Cardiac septum (tissue), 1 donor: ENCODE data around the gene CDKL4. TPM values are rescaled to one million over a fixed set of nuclear protein-coding genes. Genes with fewer than 3 reads are reported as not detected.
"Not testable (repeated sequence)": the region's sequence is repeated elsewhere in the genome, so short reads cannot be mapped to it uniquely, and the experiment has no call there.

Source experiments
- DNase-seq: peaks from one replicate; pipeline ENCODE4 v3.0.0-alpha.2; 2020; ENCODE audit warnings: low spot score
- intact Hi-C: fragments of 100-400 bp; cut with DNase I; formaldehyde crosslinking; loops from one replicate; pipeline ENCODE4 v1.14.0; 2022
- total RNA-seq: library from RNA; stranded (reverse); fragmentation: NEBNext Ultra II Directional; extraction: Animal tissue kit (Norgen Biotek cat#: 25700); gene quantifications from one replicate; pipeline ENCODE4 v1.2.1, GENCODE V29; 2021
- donor health status: DM: no; HTN: no; CAD: no.

CDKL4 gene
- total RNA-seq, 1 donor from 2014 or later, result 0.35 TPM

DNA sequence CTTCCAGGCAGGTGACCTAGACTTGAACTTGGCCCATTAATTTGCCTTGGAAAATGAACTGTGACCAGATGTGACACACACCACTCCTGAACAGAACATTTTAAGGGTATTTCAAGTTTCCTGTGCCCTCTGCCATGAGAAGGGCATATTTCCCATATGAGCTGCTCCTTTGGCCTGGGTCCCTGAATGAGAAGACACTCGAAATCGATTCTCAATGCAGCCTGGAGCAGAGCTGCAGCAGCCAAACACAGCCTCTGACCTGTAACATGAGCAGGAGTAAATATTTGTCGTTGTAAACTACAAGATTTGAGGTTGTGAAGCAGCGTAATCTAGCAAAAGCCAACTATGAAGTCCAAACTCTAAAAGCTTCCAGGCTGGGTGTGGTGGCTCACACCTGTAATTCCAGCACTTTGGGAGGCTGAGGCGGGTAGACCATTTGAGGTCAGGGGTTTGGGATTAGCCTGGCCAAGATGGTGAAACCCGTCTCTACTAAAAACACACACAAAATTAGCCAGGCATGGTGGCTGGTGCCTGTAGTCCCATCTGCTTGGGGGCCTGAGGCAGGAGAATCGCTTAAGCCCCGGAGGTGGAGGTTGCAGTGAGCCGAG, 92.8 kb downstream of the CDKL4 start:
- intact Hi-C loops, result no loop called here
- DNase-seq, result no peak

DNA sequence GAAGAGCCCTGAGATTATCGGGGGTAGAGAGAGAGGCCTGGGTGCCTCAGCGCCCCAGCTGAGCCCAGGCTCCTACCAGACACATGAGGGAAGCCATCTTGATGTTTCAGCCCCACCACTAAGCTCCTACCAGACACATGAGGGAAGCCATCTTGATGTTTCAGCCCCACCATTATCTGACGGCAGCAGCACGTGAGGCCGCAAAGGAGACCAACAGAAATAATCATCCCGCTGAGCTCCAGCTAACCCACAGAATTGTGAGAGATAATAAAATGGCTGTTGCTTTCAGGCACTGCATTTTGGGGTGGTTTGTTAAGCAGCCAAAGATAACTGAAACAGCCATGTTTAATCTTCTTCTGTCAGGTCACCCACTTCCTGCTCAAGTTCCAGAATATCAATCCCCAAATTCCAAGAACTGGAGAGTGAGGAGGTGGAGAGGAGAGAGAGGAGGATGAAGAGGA, 93.6 kb downstream of the CDKL4 start:
- intact Hi-C loops, result no loop called here
- DNase-seq, result no peak

GRCh38 chr2:39146630-39147029, 97.1 kb downstream of the CDKL4 start:
- intact Hi-C loops, result no loop called here

DNA sequence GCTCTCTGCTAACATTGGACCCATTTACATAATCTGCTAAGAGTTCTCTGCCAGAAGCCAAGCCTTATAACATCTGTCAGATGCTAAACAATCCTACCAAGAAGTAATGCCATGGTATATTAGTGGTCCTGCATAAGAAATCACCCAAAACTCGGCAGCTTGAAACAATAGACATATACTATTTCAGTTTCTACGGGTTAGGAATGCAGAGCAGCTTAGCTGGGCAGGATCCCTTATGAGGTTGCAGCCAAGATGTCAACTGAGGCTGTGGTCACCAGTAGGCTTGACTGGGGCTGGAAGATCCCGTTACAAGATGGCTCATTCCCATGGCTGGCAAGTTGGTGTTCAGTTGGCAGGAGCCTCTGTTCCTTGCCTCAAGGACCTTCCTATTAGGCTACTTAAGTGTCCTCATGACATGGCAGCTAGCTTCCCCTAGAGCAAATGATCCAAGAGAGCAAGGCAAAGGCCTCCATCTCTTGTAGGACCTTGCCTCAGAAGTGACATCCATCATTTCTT, 97.8 kb downstream of the CDKL4 start:
- intact Hi-C loops, result no loop called here
- no peak for DNase-seq

More at GRCh38 chr2:39146630-39147029, 97.1 kb downstream of the CDKL4 start:
- DNase-seq, result no peak

DNA sequence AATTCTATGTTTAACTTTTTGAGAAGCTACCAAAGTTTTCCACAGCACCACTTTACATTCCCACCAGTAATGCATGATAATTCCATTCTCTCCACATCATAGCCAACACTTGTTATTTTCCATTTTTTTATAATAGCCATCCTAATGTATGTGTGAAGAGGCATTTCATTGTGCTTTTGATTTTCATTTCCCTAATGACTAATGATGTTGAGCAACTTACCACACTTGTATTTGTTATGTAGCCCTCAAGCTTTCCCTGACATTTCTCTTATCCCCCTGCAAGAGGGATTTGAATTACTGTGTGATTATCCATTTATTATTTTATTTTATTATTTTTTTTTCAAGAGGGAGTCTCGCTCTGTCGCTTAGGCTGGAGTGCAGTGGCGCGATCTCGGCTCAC, 99.4 kb downstream of the CDKL4 start:
- intact Hi-C loops, result no loop called here
- DNase-seq, result no peak

DNA sequence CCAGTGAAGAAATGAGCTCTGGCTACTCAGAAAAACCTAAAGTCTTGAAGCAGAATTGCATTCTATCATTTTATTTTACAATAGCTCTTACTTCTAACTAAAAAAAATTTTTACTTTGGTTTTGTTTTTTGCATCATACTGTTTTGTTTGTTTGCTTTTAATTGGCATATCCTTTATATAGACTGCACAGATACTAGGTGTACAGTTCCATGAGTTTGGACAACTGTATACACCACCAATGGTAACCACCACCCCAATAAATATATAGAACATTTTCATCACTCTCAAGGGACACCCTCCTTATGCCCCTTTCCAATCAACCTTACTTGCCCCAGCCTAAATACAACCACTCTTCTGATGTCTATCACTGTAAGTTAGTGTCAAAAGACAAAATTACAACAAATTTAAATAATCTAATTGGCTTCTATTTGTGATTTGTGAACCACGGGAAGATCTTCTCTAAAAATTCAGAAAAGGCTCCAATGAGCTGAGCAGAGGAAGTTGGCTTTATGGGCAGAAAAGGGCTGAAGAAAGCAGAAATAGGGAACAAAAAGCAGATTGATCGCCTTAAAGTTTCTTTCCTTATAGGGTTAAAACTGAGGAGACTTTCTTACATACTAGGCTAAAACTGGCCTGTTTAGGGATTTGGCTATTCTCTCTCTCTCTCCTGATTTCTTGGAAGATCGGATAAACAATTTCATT, 100.7 kb downstream of the CDKL4 start:
- intact Hi-C loops, result no loop called here
- no peak for DNase-seq

GRCh38 chr2:39141334-39142271, 102.2 kb downstream of the CDKL4 start:
- intact Hi-C loops, result no loop called here
- DNase-seq, result no peak

DNA sequence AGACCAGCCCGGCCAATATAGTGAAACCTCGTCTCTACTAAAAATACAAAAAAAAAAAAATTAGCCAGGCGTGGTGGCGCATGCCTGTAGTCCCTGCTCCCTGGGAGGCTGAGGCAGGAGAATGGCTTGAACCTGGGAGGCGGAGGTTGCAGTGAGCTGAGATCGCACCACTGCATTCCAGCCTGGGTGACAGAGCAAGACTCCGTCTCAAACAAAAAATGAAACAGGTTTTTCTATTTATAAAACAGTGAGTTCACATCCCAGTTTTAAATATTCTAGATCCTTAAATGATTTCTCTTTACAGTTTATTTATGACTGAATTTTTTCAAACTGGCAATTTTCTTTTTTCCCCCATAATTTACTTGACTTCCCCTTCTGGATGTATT, 102.8 kb downstream of the CDKL4 start:
- intact Hi-C loops, DNase-seq: not testable (repeated sequence)

- DNase-seq, result no peak
- intact Hi-C loops, result no loop called here
Measured at GRCh38 chr2:39140322-39140847, 103.4 kb downstream of the CDKL4 start.

- intact Hi-C loops, result no loop called here
- DNase-seq, result no peak
Measured at GRCh38 chr2:39139511-39140237, 104.1 kb downstream of the CDKL4 start.

- no peak for DNase-seq
- intact Hi-C loops, result no loop called here
Measured at GRCh38 chr2:39138837-39139211, 104.9 kb downstream of the CDKL4 start.

DNA sequence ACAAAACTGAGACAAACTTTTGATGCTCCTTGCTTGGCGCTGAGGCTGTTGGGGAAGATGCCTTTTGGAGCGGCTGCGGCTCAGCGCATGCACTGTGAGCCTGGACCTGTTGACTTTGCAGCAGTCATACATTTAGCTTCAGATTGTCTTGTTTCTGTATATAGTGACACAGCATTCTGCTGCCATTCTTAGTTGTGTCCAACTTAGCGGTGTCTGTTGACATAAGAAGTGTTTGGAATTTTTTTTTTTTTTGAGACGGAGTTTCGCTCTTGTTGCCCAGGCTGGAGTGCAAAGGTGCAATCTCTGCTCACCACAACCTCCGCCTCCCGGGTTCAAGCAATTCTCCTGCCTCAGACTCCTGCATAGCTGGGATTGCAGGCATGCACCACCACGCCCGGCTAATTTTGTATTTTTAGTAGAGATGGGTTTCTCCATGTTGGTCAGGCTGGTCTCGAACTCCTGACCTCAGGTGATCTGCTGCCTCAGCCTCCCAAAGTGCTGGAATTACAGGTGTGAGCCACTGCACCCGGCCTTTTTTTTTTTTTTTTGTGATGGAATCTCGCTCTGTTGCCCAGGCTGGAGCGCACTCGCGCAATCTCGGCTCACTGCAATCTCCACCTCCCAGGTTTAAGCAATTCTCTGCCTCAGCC, 105.5 kb downstream of the CDKL4 start:
- DNase-seq, intact Hi-C loops: not testable (repeated sequence)

DNA sequence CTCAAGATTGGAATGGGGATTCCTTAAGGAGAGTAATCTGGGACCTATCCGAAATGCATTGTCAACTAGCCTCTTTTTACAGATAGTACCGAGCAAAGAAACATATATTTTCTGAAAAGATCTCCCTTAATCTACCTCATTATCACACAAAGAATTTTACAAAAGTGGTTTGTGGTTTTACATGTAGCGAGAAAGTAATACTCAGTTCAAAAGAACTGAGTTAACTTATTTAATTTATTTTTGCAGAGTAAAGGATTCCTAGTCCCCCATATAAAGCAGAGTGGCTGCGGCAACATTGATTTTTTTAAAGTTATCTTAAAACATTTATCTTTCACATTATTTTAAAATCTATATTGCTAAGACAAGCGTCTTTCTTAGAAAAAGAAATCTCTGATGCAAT, 107.0 kb downstream of the CDKL4 start:
- no peak for DNase-seq
- intact Hi-C loops, result no loop called here

- intact Hi-C loops, result no loop called here
- DNase-seq, result no peak
Measured at GRCh38 chr2:39135690-39136259, 108.0 kb downstream of the CDKL4 start.

- DNase-seq, result no peak
- intact Hi-C loops, result no loop called here
Measured at GRCh38 chr2:39133215-39133851, 110.4 kb downstream of the CDKL4 start.

DNA sequence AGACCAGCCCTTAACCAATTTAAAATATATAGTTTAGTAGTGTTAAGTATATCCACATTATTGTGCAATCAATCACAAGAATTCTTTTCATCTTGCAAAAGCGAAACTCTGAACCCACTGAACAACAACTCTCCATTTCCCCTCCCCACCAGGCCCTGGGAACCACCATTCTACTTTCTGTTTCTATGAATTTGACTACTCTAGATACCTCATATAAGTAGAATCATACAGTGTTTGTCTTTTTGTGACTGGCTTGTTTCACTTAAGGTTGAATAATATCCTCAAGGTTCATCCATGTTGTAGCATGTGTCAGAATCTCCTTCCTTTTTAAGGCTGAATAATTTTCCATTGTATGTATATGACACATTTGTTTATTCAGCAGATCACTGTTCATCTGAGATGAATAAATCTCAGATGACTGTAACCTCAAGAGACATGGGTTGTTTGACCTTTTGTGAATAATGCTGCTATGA, 114.8 kb downstream of the CDKL4 start:
- intact Hi-C loops, result no loop called here
- DNase-seq, result no peak

DNA sequence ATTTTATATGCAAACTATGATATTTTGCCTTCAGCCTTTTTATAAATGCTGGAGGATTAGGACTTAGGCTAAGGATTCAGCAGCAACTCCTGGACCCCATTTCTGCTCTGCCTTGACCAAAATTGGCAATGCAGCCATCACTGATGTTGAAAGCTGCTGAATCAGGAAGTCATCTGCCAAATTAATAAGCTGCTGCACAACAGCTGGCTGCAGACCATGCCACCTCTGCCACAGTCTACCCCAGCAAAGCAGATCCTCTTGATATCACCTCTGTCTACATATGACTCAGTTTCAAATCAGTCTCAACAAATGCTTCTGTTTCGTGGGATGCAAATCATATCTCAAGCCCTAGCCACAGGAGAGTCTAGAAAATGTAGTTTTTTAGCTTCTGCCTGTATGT, 115.8 kb downstream of the CDKL4 start:
- intact Hi-C loops, result no loop called here
- DNase-seq, result no peak
